Measurements from ENCODE around the gene CNGA2.

- TF ChIP-seq SMARCC2 (IDR thresholded peaks at IDR 0.05; ENCODE audit: low read depth) (no peak), ZFX (CRISPR knock-in tag; IDR thresholded peaks at IDR 0.05) (no peak), TGIF2 (CRISPR knock-in tag; IDR thresholded peaks at IDR 0.05) (no peak), CTCF (IDR thresholded peaks at IDR 0.05 in 2 of 3, conservative IDR thresholded peaks at IDR 0.05 in 1 of 3; ENCODE audit: insufficient read depth in 2 of 3, low read depth in 1 of 3, low read length in 3 of 3) (no peak), RFX5 (IDR thresholded peaks at IDR 0.05; ENCODE audit: low read depth, low read length) (no peak), C11orf30 (IDR thresholded peaks at IDR 0.05; ENCODE audit: low read depth) (no peak), PTRF (tag; IDR thresholded peaks at IDR 0.05) (no peak), ELF1 (tag; IDR thresholded peaks at IDR 0.05) (no peak), ZNF24 (IDR thresholded peaks at IDR 0.05) (no peak), TEAD1 (CRISPR knock-in tag; IDR thresholded peaks at IDR 0.05) (no peak), EZH2 (IDR thresholded peaks at IDR 0.05; ENCODE audit: borderline replicate concordance, low read depth, low read length) (no peak), NKRF (IDR thresholded peaks at IDR 0.05; ENCODE audit: borderline replicate concordance) (no peak), ZNF354B (CRISPR knock-in tag; IDR thresholded peaks at IDR 0.05) (no peak), HIVEP1 (CRISPR knock-in tag; IDR thresholded peaks at IDR 0.05) (no peak)
Measured at GRCh38 chrX:151702026-151702714, 32.4 kb upstream of the CNGA2 start.

Data from K562 (cell line).